Vagina (tissue), 2 donors: Measurements from ENCODE around the gene MTRFR. TPM values are rescaled to one million over a fixed set of nuclear protein-coding genes. Genes with fewer than 3 reads are reported as not detected.

ENCODE experiments used
- DNase-seq, 2 donors: peaks; one replicate each; pipeline ENCODE4 v3.0.0-alpha.2; 2017; ENCODE audit errors: extremely low spot score in 2 of 2
- H3K27ac ChIP-seq: fragments of 200-600 bp; sonication (generic); one replicate; pipeline ENCODE4 v1.5.1; 2019
- H3K27me3 ChIP-seq: fragments of 200-600 bp; sonication (generic); one replicate; pipeline ENCODE4 v1.5.1; 2019
- H3K36me3 ChIP-seq, 2 donors: fragments of 200-600 bp; sonication (generic); one replicate each; pipeline ENCODE4 v1.5.1; 2017 to 2019
- H3K4me1 ChIP-seq: fragments of 200-600 bp; sonication (generic); one replicate; pipeline ENCODE4 v1.5.1; 2019
- H3K4me3 ChIP-seq, 2 donors: fragments of 200-600 bp; sonication (generic); 1 replicate in 1 of 2; 2 replicates in 1 of 2; pipeline ENCODE4 v1.5.1; 2016 to 2019
- H3K9me3 ChIP-seq: fragments of 200-600 bp; sonication (generic); one replicate; pipeline ENCODE4 v1.5.1; 2019
- CTCF ChIP-seq, 3 experiments: fragments of 450-650 bp in 2 of 3; fragments of 200-600 bp in 1 of 3; sonication (generic) in 1 of 3; IDR thresholded peaks; one replicate each; pipeline ENCODE4 v1.5.1; 2017 to 2019; ENCODE audit warnings: antibody characterized with exemption in 3 of 3, mild to moderate bottlenecking in 2 of 3, moderate library complexity in 2 of 3
- POLR2A ChIP-seq, 2 donors: fragments of 450-650 bp; IDR thresholded peaks; one replicate each; pipeline ENCODE4 v1.6.1; 2017; ENCODE audit warnings: antibody characterized with exemption in 2 of 2, mild to moderate bottlenecking in 2 of 2, moderate library complexity in 2 of 2
- POLR2AphosphoS5 ChIP-seq, 2 donors: sonication (generic); formaldehyde crosslinking; IDR thresholded peaks; one replicate each; pipeline ENCODE4 v1.9.0; 2017; ENCODE audit warnings: antibody characterized with exemption in 2 of 2, mild to moderate bottlenecking in 2 of 2, low read depth in 1 of 2; ENCODE audit not compliant: insufficient read depth in 1 of 2
- intact Hi-C: fragments of 100-400 bp; cut with DNase I; formaldehyde crosslinking; loops from one replicate; pipeline ENCODE4 v1.15.1; 2023
- total RNA-seq: library from RNA; depleted of rRNA; stranded (reverse); fragments of >200 nt; gene quantifications from one replicate; pipeline ENCODE4 v1.2.3, GENCODE V29; 2016

MTRFR gene
- total RNA-seq, 1 donor from 2014 or later: 12.8 TPM

GRCh38 chr12:123270214-123271000, 37.2 kb downstream of the MTRFR start:
- Histone ChIP-seq H3K4me1 (peaks cover 56% of the 10 kb centered on the region), H3K9me3 (no peaks in the 10 kb centered on the region)
- intact Hi-C loops: no loop called here

GRCh38 chr12:123271001-123271668, 37.9 kb downstream of the MTRFR start:
- H3K27me3 ChIP-seq: no peaks in the 10 kb centered on the region
- TF ChIP-seq POLR2AphosphoS5 (IDR thresholded peaks at IDR 0.05; ENCODE audit: insufficient read depth in 1 of 2, low read depth in 1 of 2) (no peak), CTCF (IDR thresholded peaks at IDR 0.05) (no peak), POLR2A (IDR thresholded peaks at IDR 0.05) (no peak)
- H3K9me3 ChIP-seq: no peaks in the 10 kb centered on the region
- H3K4me3 ChIP-seq: peak overlapping the region; percentile 85 to 92
- peak overlapping the region; percentile 88 for H3K27ac ChIP-seq
- peaks cover 49% of the 10 kb centered on the region for H3K4me1 ChIP-seq
- H3K36me3 ChIP-seq: no peaks in the 10 kb centered on the region
- DNase-seq: no peak
- intact Hi-C loops: no loop called here

More at GRCh38 chr12:123270214-123271000, 37.2 kb downstream of the MTRFR start:
- Histone ChIP-seq H3K36me3 (no peaks in the 10 kb centered on the region), H3K4me3 (peak overlapping the region; percentile 85 to 92), H3K27ac (peak overlapping the region; percentile 88), H3K27me3 (no peaks in the 10 kb centered on the region)
- TF ChIP-seq CTCF (IDR thresholded peaks at IDR 0.05): peak in 1 of 3 experiments; percentile 5
- TF ChIP-seq POLR2A (IDR thresholded peaks at IDR 0.05): no peak
- TF ChIP-seq POLR2AphosphoS5 (IDR thresholded peaks at IDR 0.05; ENCODE audit: insufficient read depth in 1 of 2, low read depth in 1 of 2): peak in 1 of 2 donors; percentile 16
- no peak for DNase-seq

- no peaks in the 10 kb centered on the region for H3K27me3 ChIP-seq
- H3K4me3 ChIP-seq: no peak overlapping the region
- DNase-seq: no peak
- H3K27ac ChIP-seq: no peak overlapping the region
- H3K9me3 ChIP-seq: no peaks in the 10 kb centered on the region
- no peak for TF ChIP-seq POLR2AphosphoS5 (IDR thresholded peaks at IDR 0.05; ENCODE audit: insufficient read depth in 1 of 2, low read depth in 1 of 2)
- no peak for TF ChIP-seq POLR2A (IDR thresholded peaks at IDR 0.05)
- TF ChIP-seq CTCF (IDR thresholded peaks at IDR 0.05): no peak
- peaks cover 34% of the 10 kb centered on the region for H3K4me1 ChIP-seq
- intact Hi-C loops: no loop called here
- H3K36me3 ChIP-seq: no peaks in the 10 kb centered on the region
These were observed 39.9 kb downstream of the MTRFR start for GRCh38 chr12:123273166-123273565.

GRCh38 chr12:123278101-123278627, 44.9 kb downstream of the MTRFR start:
- no peaks in the 10 kb centered on the region for H3K9me3 ChIP-seq
- DNase-seq: no peak
- no peaks in the 10 kb centered on the region for H3K4me1 ChIP-seq
- H3K4me3 ChIP-seq: no peak overlapping the region
- intact Hi-C loops: no loop called here
- no peaks in the 10 kb centered on the region for H3K36me3 ChIP-seq
- no peak overlapping the region for H3K27ac ChIP-seq
- TF ChIP-seq CTCF (IDR thresholded peaks at IDR 0.05) (no peak), POLR2AphosphoS5 (IDR thresholded peaks at IDR 0.05; ENCODE audit: insufficient read depth in 1 of 2, low read depth in 1 of 2) (no peak), POLR2A (IDR thresholded peaks at IDR 0.05) (no peak)
- no peaks in the 10 kb centered on the region for H3K27me3 ChIP-seq
